ENCODE results near the gene MRPL39. TPM values are rescaled to one million over a fixed set of nuclear protein-coding genes. Genes with fewer than 3 reads are reported as not detected.

The MRPL39 gene
- total and polyA plus RNA-seq, 7 donors: 40.5 to 75.0 (median 44.5) TPM

GRCh38 chr21:25608044-25608737 lies 910 bp upstream of the MRPL39 start:
- no peaks in the 10 kb centered on the region for H3K27me3 ChIP-seq (ENCODE audit: insufficient read depth in 3 of 3, low read length in 2 of 3)
- peaks cover 3 to 24% of the 10 kb centered on the region in 2 donors for H3K36me3 ChIP-seq (ENCODE audit: insufficient read depth in 1 of 2, low read depth in 1 of 2)
- H3K9me3 ChIP-seq: no peaks in the 10 kb centered on the region
- WGBS, 3 donors: 5 to 9% (median 8%) methylated on average over 18 of the region's 18 CpGs
- peak overlapping the region; percentile 75 for H3K4me3 ChIP-seq
- peak overlapping the region; percentile 87 for H3K27ac ChIP-seq
- peak; percentile 75 to 88 for DNase-seq
- TF ChIP-seq, protein P1, sequence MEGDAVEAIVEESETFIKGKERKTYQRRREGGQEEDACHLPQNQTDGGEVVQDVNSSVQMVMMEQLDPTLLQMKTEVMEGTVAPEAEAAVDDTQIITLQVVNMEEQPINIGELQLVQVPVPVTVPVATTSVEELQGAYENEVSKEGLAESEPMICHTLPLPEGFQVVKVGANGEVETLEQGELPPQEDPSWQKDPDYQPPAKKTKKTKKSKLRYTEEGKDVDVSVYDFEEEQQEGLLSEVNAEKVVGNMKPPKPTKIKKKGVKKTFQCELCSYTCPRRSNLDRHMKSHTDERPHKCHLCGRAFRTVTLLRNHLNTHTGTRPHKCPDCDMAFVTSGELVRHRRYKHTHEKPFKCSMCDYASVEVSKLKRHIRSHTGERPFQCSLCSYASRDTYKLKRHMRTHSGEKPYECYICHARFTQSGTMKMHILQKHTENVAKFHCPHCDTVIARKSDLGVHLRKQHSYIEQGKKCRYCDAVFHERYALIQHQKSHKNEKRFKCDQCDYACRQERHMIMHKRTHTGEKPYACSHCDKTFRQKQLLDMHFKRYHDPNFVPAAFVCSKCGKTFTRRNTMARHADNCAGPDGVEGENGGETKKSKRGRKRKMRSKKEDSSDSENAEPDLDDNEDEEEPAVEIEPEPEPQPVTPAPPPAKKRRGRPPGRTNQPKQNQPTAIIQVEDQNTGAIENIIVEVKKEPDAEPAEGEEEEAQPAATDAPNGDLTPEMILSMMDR (IDR thresholded peaks at IDR 0.05): peak; percentile 90
- intact Hi-C loops (cut with DNase I): loop anchor here (1.0 to 5.0 kb wide), 4 partner anchors 28 to 1109 kb away; partner anchors contain the start of genes ATP5PF (in 1 of the 2) and GABPA (in 1 of the 2)
- peaks cover 22% of the 10 kb centered on the region for H3K4me1 ChIP-seq
- ATAC-seq: peak; percentile 91 to 94 (median 92)

DNA sequence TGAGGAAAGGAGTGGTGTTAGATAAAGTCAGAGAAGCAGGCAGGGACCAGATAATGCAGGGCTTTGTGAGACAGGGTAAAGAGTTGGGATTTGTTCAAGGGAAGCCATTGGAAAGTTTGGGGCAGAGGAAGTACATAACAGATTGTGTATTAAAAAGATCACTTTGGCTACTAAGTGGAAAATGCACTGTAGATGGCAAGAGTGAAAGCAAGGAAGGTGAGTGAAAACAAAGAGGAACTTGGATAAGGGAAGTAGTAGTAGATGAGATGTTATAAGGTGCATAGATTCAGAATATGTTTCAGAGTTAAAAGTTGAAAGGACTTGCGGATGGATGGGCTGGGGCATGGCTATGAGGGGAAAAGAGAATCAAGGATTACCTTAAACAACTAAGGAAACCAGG lies 17.4 kb downstream of the MRPL39 start:
- intact Hi-C loops (cut with DNase I): no loop called here
- no peaks in the 10 kb centered on the region for H3K27me3 ChIP-seq (ENCODE audit: insufficient read depth in 3 of 3, low read length in 2 of 3)
- H3K36me3 ChIP-seq (ENCODE audit: insufficient read depth in 1 of 2, low read depth in 1 of 2): peaks cover 6 to 96% of the 10 kb centered on the region in 2 donors
- TF ChIP-seq, protein P1 (IDR thresholded peaks at IDR 0.05): no peak
- no peak overlapping the region for H3K27ac ChIP-seq
- WGBS, 3 donors: 98 to 100% (median 100%) methylated on average over 1 of the region's 1 CpG
- ATAC-seq: no peak
- no peak for DNase-seq
- H3K4me1 ChIP-seq: no peaks in the 10 kb centered on the region
- no peak overlapping the region for H3K4me3 ChIP-seq
- H3K9me3 ChIP-seq: no peaks in the 10 kb centered on the region

- no peaks in the 10 kb centered on the region for H3K27me3 ChIP-seq (ENCODE audit: insufficient read depth in 3 of 3, low read length in 2 of 3)
- H3K9me3 ChIP-seq: no peaks in the 10 kb centered on the region
- no peak for ATAC-seq
- intact Hi-C loops (cut with DNase I): no loop called here
- DNase-seq: no peak
- peaks cover 3 to 72% of the 10 kb centered on the region in 2 donors for H3K36me3 ChIP-seq (ENCODE audit: insufficient read depth in 1 of 2, low read depth in 1 of 2)
- H3K27ac ChIP-seq: no peak overlapping the region
- 79 to 86% (median 84%) methylated on average over 2 of the region's 2 CpGs for WGBS, 3 donors
- no peak overlapping the region for H3K4me3 ChIP-seq
- TF ChIP-seq, protein P1 (IDR thresholded peaks at IDR 0.05): no peak
- no peaks in the 10 kb centered on the region for H3K4me1 ChIP-seq
These were observed 20.5 kb downstream of the MRPL39 start for GRCh38 chr21:25586791-25587190.

DNA sequence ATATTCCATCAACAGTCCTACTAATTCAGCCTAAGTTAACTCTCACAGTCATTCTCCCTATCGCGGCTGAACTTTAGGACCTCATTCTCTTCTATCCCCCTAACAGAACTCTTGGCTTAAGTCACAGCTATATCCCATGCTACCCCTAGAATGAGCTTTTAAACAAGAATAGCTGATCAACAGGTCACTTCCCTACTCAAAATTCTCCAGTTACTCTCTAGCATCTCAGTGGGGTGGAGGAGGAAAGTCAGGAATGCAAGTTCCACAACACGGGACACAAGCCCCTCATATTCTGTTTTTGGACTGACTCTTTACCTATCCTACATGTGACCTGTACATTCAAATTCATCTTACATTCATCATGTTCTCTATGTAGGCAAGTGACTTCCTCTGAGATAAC lies 21.0 kb downstream of the MRPL39 start:
- peaks cover 3 to 68% of the 10 kb centered on the region in 2 donors for H3K36me3 ChIP-seq (ENCODE audit: insufficient read depth in 1 of 2, low read depth in 1 of 2)
- WGBS, 3 donors: 92 to 99% (median 95%) methylated on average over 3 of the region's 3 CpGs
- no peak for DNase-seq

More for the DNA sequence above, 21.0 kb downstream of the MRPL39 start:
- Histone ChIP-seq H3K9me3 (no peaks in the 10 kb centered on the region), H3K4me1 (no peaks in the 10 kb centered on the region), H3K4me3 (no peak overlapping the region), H3K27ac (no peak overlapping the region), H3K27me3 (ENCODE audit: insufficient read depth in 3 of 3, low read length in 2 of 3) (no peaks in the 10 kb centered on the region)
- TF ChIP-seq, protein P1 (IDR thresholded peaks at IDR 0.05): no peak
- intact Hi-C loops (cut with DNase I): no loop called here
- no peak for ATAC-seq

Data from psoas muscle (tissue), 8 donors.